Nephron progenitor cell (in vitro differentiated cells): Measurements from ENCODE around the gene ERRFI1.

Source experiments
- DNase-seq: peaks from one replicate; pipeline ENCODE4 v3.0.0; 2021
- H3K27ac Mint-ChIP-seq: 2 replicates; pipeline ENCODE4 v1.8.0; 2021; ENCODE audit warnings: mild to moderate bottlenecking, moderate library complexity, mixed read lengths
- H3K27me3 Mint-ChIP-seq: 2 replicates; pipeline ENCODE4 v1.8.0; 2021; ENCODE audit warnings: mild to moderate bottlenecking, low read depth, mixed read lengths; ENCODE audit not compliant: poor library complexity
- H3K36me3 Mint-ChIP-seq: 2 replicates; pipeline ENCODE4 v1.8.0; 2021; ENCODE audit warnings: low read depth, mixed read lengths
- H3K4me1 Mint-ChIP-seq: 2 replicates; pipeline ENCODE4 v1.8.0; 2021; ENCODE audit warnings: mixed read lengths
- H3K4me3 Mint-ChIP-seq: 2 replicates; pipeline ENCODE4 v1.8.0; 2021; ENCODE audit warnings: mild to moderate bottlenecking, moderate library complexity, mixed read lengths
- H3K9me3 Mint-ChIP-seq: 2 replicates; pipeline ENCODE4 v1.8.0; 2021; ENCODE audit warnings: mild to moderate bottlenecking, moderate library complexity, mixed read lengths
- TF ChIP-seq, protein P1 (sequence below): fragments of 200-600 bp; sonication (generic); IDR thresholded peaks from 2 replicates; pipeline ENCODE4 v1.5.0; 2021; ENCODE audit warnings: antibody characterized with exemption

The ERRFI1 gene

DNA sequence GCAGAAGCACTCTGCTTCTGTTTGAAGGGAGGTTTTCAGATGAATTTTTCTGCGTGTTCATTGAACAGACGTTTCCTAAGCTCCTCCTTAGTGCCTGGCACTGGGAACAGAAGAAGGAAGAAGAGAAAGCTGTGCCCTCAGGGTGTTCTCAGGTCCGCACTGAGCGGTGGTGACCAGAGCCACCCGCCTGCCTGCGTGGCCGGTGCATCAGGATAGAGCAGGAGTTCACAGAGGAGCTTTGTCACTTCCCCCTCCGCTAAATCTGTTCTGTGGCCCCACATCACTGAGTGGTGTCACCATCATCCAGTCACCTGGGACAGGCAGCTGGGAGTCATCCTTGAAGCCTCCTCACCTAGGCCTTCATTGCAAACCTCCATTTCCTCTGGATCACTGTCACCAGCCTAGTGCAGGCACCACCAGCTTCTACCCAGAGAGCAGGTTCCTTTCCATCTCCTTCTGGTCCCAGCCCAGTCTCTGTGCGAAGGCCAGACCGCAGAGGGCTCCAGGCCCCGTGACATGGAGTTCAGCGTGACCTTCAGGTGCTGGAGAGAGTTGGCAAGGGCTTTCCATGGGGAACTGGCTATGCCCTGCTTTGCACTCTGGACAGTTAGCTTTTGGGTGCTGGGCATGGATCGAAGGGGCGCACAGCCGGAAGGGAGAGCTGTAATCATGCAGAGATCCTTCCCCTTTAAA is 42.9 kb downstream of the ERRFI1 start:
- H3K27me3 Mint-ChIP-seq: no peaks in the 10 kb centered on the region
- H3K9me3 Mint-ChIP-seq: no peaks in the 10 kb centered on the region
- TF ChIP-seq, protein P1, sequence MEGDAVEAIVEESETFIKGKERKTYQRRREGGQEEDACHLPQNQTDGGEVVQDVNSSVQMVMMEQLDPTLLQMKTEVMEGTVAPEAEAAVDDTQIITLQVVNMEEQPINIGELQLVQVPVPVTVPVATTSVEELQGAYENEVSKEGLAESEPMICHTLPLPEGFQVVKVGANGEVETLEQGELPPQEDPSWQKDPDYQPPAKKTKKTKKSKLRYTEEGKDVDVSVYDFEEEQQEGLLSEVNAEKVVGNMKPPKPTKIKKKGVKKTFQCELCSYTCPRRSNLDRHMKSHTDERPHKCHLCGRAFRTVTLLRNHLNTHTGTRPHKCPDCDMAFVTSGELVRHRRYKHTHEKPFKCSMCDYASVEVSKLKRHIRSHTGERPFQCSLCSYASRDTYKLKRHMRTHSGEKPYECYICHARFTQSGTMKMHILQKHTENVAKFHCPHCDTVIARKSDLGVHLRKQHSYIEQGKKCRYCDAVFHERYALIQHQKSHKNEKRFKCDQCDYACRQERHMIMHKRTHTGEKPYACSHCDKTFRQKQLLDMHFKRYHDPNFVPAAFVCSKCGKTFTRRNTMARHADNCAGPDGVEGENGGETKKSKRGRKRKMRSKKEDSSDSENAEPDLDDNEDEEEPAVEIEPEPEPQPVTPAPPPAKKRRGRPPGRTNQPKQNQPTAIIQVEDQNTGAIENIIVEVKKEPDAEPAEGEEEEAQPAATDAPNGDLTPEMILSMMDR: no peak

DNA sequence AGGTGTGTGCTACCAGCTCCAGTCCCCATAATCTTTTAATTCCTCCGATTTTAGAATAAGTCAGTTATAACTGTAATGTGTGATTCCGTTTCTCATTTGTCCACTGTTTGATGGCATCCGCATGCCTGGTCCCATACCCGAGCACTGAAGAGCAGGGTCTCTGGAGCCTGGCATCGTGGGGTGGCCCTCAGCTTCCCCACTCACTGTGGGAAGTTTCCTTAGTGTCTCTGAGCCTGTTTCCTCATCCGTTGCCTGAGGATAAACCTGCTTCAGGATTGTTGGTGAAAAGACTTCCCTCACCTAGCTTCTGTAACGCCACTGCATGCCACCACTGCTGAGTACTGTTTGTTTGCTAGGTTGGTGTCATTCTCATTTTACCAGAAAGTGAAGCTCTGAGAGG is 45.1 kb downstream of the ERRFI1 start:
- H3K27me3 Mint-ChIP-seq: no peaks in the 10 kb centered on the region
- TF ChIP-seq, protein P1: no peak

More for the DNA sequence above, 42.9 kb downstream of the ERRFI1 start:
- DNase-seq: no peak
- no peak overlapping the region for H3K4me3 Mint-ChIP-seq
- H3K4me1 Mint-ChIP-seq: peaks cover 26% of the 10 kb centered on the region
- H3K27ac Mint-ChIP-seq: no peak overlapping the region
- H3K36me3 Mint-ChIP-seq: peaks cover 71% of the 10 kb centered on the region

DNA sequence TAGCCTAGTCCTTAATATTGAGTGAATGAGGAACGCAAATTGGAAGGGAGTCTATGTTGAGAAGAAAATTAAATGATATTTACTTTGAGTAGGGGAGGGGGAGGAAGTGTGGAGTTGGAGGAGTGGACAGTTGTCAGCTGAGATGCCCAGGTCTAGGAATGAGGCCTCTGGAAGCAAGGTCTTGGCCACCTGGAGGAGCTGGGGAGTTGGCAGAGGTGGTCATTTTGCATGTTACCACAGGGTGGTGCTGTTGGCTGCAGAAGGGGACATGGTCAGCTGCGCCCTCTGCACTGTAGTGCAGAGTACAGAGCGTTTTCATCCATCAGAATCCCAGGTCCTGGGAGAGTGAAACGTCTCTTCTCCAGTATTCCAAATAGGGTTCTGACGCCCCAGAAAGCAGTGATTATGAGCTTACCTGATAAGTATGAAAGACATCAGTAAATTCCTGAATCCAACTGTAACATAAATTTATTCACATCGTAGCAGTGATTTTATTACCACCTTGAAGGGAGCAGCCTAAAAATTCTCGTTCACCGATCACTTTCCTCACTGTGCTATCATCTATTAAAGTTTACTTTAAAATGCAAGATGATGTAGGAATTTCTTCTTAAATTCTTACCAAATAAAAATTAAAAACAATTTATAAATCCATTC is 50.8 kb downstream of the ERRFI1 start:
- TF ChIP-seq, protein P1: peak; percentile 89
- no peaks in the 10 kb centered on the region for H3K9me3 Mint-ChIP-seq
- peak; percentile 82 for DNase-seq
- H3K27ac Mint-ChIP-seq: no peak overlapping the region
- H3K4me1 Mint-ChIP-seq: peaks cover 14% of the 10 kb centered on the region
- peaks cover 3% of the 10 kb centered on the region for H3K27me3 Mint-ChIP-seq
- H3K4me3 Mint-ChIP-seq: no peak overlapping the region
- H3K36me3 Mint-ChIP-seq: peaks cover 72% of the 10 kb centered on the region

More for the DNA sequence above, 45.1 kb downstream of the ERRFI1 start:
- Mint-ChIP-seq H3K36me3 (peaks cover 63% of the 10 kb centered on the region), H3K27ac (no peak overlapping the region), H3K9me3 (no peaks in the 10 kb centered on the region), H3K4me1 (peaks cover 34% of the 10 kb centered on the region), H3K4me3 (no peak overlapping the region)
- DNase-seq: no peak

DNA sequence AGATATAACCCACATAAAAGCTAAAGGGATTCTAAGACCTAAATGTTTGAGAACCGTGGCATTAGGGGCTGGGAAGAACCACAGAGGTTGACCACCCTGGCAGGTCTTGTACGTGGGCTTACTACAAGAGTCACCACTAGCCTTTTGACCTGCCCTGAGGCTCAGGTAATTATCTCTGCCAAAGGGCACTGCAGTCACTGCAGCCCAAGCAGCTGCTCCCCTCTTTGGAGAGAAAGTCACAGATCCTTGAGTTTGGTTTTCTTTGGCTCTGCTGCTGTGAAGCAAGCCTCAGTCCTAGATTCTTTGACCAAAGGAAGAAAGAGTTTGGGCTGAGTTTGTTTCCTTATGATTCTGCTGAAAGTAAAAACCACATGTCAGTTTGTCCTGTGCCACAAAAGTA is 53.0 kb downstream of the ERRFI1 start:
- peaks cover 14% of the 10 kb centered on the region for H3K4me1 Mint-ChIP-seq
- H3K36me3 Mint-ChIP-seq: peaks cover 68% of the 10 kb centered on the region
- no peaks in the 10 kb centered on the region for H3K9me3 Mint-ChIP-seq
- DNase-seq: no peak
- TF ChIP-seq, protein P1: no peak
- H3K4me3 Mint-ChIP-seq: no peak overlapping the region
- peaks cover 3% of the 10 kb centered on the region for H3K27me3 Mint-ChIP-seq
- no peak overlapping the region for H3K27ac Mint-ChIP-seq

DNA sequence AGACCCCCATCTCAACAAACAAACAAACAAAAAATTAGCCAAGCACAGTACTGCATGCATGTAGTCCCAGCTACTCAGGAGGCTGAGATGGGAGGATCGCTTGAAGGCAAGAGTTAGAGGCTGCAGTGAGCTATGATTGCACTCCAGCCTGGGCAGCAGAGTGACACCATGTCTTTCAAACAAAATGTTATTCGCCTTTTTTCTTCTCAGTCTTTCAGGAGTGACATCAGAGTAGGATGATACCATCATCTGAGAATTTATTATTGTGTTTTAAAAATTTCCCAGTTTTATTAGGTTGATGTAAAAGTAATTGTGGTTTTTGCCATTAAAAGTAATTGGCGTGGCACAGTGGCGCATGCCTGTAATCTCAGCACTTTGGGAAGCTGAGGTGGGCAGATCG is 53.8 kb downstream of the ERRFI1 start:
- H3K4me3 Mint-ChIP-seq: no peak overlapping the region
- DNase-seq: no peak
- peaks cover 3% of the 10 kb centered on the region for H3K27me3 Mint-ChIP-seq
- peaks cover 67% of the 10 kb centered on the region for H3K36me3 Mint-ChIP-seq
- H3K27ac Mint-ChIP-seq: no peak overlapping the region
- peaks cover 11% of the 10 kb centered on the region for H3K4me1 Mint-ChIP-seq
- TF ChIP-seq, protein P1: no peak
- no peaks in the 10 kb centered on the region for H3K9me3 Mint-ChIP-seq
